Activated gamma-delta T cell treated with anti-CD3 and anti-CD28 coated beads, Interleukin-2, amount 50 U/mL, for 16 hours (primary cell): Measurements from ENCODE around the gene NBEAL1.
"Not testable (repeated sequence)": the region's sequence is repeated elsewhere in the genome, so short reads cannot be mapped to it uniquely, and the experiment has no call there.

ENCODE experiments used
- DNase-seq: peaks from one replicate; pipeline ENCODE4 v3.0.0-alpha.2; 2020; ENCODE audit warnings: low read depth

The NBEAL1 gene

GRCh38 chr2:203014456-203015199 lies at the start of gene NBEAL1:
TSS of gene NBEAL1 (plus strand) at chr2:203014875. CDS start at chr2:203016385, 1,510 bp downstream.
- peak; percentile 93 for DNase-seq

GRCh38 chr2:202965810-202966460 lies 48.7 kb upstream of the NBEAL1 start:
- DNase-seq, result no peak

- not testable (repeated sequence) for DNase-seq
These were observed 45.3 kb upstream of the NBEAL1 start for GRCh38 chr2:202969404-202969803.

GRCh38 chr2:202976809-202977208 lies 37.9 kb upstream of the NBEAL1 start:
- no peak for DNase-seq

GRCh38 chr2:202982779-202983491 lies 31.7 kb upstream of the NBEAL1 start:
- no peak for DNase-seq

- no peak for DNase-seq
These were observed 24.9 kb upstream of the NBEAL1 start for GRCh38 chr2:202989749-202990148.

GRCh38 chr2:202990501-202990900 lies 24.2 kb upstream of the NBEAL1 start:
- DNase-seq, result no peak

GRCh38 chr2:202997113-202997512 lies 17.6 kb upstream of the NBEAL1 start:
- not testable (repeated sequence) for DNase-seq

- no peak for DNase-seq
These were observed 12.4 kb upstream of the NBEAL1 start for GRCh38 chr2:203002054-203002821.

GRCh38 chr2:203003716-203004115 lies 11.0 kb upstream of the NBEAL1 start:
- no peak for DNase-seq

GRCh38 chr2:203016716-203017115 lies 2.0 kb downstream of the NBEAL1 start:
- DNase-seq, result no peak

- DNase-seq, result no peak
These were observed 3.5 kb downstream of the NBEAL1 start for GRCh38 chr2:203018181-203018580.

GRCh38 chr2:203019142-203019541 lies 4.5 kb downstream of the NBEAL1 start:
- DNase-seq, result no peak

- DNase-seq, result no peak
These were observed 7.3 kb downstream of the NBEAL1 start for GRCh38 chr2:203021991-203022390.

GRCh38 chr2:203022751-203023150 lies 8.1 kb downstream of the NBEAL1 start:
- no peak for DNase-seq

- DNase-seq, result no peak
These were observed 10.9 kb downstream of the NBEAL1 start for GRCh38 chr2:203025592-203025991.

GRCh38 chr2:203030545-203030944 lies 15.9 kb downstream of the NBEAL1 start:
- DNase-seq, result no peak

- no peak for DNase-seq
These were observed 16.3 kb downstream of the NBEAL1 start for GRCh38 chr2:203030991-203031390.

GRCh38 chr2:203033395-203033794 lies 18.7 kb downstream of the NBEAL1 start:
- no peak for DNase-seq

GRCh38 chr2:203035879-203036470 lies 21.3 kb downstream of the NBEAL1 start:
- DNase-seq, result no peak

- DNase-seq, result no peak
These were observed 22.4 kb downstream of the NBEAL1 start for GRCh38 chr2:203037026-203037425.

- DNase-seq, result no peak
These were observed 23.9 kb downstream of the NBEAL1 start for GRCh38 chr2:203038586-203038985.
